Measurements from ENCODE around the gene AGER.

Gene AGER

DNA sequence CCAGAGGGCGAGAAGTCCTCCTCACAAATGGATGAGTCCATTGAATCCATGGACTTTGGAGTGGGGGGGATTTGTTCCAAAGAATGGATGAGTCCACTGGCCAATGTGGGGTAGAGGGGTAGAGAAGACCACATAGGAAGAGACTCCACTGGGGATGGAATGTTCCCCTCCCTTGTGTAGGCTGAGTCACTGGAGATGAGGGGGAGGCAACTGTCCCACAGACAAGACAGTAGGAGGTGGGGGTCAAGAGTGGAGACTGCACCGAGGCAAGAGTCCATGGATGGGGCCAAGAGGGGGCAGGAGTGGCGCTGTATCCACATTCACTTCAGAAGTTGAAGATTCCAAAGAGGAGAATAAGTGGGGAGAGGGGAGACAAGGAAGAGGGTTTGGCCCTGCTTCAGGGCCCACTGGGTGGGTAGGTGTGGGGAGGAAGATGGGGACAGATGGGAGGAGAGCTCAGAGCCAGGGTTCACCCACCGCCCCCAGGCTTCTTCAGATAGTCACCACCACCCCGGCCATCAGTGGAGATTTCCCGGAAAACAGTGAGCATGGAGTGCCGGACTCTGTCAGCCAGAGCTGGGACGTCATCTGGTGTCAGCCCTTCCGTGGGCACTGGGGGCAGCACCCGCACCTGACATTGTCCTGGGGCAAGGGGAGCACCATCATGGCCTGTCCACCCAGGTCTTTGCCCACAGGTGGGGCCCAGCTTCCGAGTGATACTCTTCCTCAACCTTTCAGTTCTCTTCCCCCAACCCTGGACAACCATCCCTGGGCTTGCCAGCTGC, 15.1 kb downstream of the AGER start:
- no peak for DNase-seq (ENCODE audit: low read depth)

DNA sequence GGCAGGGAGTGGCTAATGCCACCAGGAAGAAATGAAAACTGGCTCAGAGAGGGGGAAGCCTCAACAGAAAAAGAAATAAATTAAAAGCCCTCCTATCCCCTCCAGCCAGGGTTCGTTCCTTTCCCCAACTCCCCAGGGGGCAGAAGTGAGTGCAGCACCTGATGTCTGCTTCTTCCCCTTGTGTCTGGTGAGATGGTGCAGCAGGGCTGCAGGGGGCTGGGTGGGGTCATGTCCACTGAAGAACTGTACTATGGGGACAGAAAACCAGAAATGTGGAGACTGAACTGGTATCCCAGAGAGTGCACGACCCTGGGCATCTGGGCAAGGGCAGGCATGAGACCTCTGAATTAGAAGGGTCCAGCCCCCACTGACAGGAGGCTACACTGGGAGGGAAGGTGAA, 15.7 kb downstream of the AGER start:
- no peak for DNase-seq (ENCODE audit: low read depth)

DNA sequence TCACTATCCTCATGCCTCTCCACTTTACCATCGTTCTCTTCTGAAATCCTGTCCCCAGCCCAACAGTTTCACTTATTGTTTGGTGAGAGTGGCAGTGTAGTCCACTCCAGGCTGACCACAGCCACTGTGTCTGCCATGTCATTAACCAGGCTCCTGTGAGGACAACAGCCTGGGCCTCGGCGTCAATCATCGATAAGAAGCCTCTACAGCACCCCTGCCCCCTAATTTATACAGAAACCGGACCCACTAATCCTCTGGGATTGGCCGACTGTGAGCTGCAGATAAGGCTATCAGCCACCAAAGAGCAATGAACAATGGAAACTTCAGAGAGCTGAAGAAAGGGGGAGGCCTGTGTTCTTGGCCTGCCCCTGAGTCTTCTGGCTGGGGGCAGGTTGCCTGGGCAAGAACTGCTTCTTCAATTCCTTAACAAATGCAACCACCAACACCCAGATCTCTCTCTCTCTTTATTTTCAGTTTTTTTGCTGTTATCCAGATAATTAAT, 16.2 kb downstream of the AGER start:
- no peak for DNase-seq (ENCODE audit: low read depth)

DNA sequence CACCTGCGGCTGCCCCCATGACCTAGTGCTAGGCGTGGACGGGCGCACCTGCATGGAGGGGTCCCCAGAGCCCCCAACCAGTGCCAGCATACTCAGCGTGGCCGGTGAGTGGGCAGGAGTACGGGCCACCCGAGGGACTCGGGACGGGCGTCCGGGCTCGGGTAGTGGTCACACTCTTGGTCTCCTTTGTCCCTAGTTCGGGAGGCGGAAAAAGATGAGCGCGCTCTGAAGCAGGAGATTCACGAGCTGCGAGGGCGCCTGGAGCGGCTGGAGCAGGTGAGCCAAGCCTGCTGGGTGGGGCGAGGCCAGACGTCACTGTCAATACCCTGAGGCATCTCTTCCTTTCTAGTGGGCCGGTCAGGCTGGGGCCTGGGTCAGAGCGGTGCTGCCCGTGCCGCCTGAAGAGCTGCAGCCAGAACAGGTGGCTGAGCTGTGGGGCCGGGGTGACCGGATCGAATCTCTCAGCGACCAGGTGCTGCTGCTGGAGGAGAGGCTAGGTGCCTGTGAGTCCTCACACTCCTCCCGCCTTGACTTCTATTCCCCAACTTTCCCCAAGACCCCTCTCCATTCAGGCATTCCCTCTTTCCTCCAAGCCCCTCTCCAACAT, 16.8 kb downstream of the AGER start:
- DNase-seq (ENCODE audit: low read depth): no peak

DNA sequence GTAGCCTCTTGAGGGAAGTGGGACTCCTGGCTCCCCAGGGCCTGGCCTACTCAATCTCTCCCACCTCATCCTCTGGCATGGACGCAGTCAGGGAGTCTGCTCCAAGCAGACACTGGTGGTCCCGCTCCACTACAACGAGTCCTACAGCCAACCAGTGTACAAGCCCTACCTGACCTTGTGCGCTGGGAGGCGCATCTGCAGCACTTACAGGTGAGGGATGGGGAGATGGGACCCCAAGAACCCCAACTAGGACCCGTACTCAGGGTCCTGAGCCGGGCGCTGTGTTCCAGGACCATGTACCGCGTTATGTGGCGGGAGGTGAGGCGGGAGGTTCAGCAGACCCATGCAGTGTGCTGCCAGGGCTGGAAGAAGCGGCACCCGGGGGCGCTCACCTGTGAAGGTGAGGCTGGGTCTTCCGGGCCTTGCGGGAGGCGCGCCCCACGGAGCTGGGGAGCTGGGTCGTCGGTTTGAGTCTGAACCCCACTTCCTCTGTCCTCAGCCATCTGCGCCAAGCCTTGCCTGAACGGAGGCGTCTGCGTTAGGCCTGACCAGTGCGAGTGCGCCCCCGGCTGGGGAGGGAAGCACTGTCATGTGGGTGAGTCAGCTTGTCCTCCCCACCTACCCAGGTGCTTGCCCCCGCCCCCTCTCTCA, 17.5 kb downstream of the AGER start:
- DNase-seq (ENCODE audit: low read depth): no peak

DNA sequence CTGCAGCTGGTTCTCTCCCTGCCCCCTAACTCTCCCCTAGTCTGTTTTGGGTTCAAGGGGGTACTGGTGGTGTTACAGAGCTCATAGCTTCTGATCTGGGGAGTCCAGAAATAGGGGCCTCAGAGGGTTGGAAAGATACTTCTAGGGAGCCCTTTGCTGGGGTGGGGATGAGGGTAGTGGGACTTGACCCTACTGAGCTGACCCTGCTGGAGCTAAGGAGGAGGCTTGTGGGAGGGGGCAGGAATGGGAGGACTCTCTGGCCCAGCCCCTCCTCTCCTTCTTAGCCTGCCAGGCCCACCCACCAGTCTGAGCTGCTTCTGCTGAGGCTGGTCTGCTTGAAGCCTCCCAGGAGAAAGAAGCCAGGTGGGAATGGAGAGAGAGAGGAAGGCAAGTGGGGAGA, 19.8 kb downstream of the AGER start, which contains the start of gene EGFL8:
Gene EGFL8, plus strand, starts transcription at position 301 of the 400 bp plus-strand sequence. CDS start 1,571 bp downstream, outside the sequence.
- no peak for DNase-seq (ENCODE audit: low read depth)

DNA sequence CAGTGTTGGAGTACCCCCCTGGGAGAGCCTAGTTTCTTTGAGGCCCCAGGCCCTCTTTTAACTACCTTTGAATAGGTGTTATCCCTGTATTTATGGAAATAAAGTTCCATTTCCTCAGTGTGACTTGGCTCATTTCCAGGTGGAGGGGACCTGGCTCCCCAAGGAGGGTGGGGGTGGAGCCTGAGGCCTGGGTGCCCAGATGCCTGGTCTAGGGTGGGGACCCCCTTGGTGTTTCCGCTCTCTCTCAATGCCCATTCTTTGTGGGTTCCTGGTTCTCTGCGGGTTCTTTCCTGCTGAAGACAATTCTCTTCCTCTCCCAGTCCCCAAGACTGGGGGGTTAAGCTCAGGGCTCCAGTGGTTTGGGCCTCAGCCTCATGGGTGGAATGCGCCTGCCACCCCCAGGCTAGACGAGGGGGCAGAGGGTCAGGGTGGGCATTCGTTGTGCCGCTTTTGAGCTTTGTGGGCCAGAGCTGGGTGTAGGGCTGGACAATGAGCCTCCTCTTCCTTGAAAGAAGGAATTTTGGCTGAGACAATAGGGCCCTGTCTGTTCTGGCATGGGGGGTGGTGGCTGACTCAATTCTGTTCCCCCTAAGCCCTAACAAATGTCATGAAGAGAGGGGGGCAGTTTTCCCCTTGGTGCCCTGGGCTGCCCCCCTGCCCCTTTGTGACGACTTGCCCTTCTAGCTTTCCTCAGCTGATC, 20.3 kb downstream of the AGER start:
- DNase-seq (ENCODE audit: low read depth): no peak

DNA sequence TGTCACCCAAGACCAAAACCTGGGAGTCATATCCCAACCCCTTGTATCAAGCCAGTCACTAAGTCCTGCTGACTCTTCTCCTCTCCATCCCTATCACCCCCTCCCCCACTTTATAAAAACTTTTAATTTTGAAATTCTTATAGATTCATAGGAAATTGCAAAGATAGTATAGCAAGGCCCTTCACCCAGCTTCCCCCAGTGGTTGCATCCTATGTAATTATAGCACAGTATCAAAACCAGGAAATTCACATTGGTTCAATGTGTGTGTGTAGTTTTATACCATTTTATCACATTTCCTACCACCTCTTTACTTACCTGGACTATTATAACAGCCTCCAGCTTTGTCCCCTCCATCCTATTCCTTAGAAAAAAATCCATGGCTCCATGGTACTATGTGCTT, 26.0 kb downstream of the AGER start:
- DNase-seq (ENCODE audit: low read depth): no peak

DNA sequence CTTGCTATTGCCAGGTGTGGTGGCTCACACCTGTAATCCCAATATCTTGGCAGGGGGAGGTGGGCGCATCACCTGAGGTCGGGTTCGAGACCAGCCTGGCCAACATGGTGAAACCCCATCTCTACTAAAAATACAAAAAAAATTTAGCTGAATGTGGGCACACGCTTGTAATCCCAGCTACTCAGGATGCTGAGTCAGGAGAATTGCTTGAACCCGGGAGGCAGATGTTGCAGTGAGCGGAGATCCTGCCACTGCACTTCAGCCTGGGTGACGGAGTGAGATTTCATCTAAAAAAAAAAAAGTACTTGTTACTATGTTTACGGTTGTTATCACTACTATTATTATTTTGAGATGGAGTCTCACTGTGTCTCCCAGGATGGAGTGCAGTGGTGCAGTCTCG, 27.2 kb downstream of the AGER start:
- no peak for DNase-seq (ENCODE audit: low read depth)

DNA sequence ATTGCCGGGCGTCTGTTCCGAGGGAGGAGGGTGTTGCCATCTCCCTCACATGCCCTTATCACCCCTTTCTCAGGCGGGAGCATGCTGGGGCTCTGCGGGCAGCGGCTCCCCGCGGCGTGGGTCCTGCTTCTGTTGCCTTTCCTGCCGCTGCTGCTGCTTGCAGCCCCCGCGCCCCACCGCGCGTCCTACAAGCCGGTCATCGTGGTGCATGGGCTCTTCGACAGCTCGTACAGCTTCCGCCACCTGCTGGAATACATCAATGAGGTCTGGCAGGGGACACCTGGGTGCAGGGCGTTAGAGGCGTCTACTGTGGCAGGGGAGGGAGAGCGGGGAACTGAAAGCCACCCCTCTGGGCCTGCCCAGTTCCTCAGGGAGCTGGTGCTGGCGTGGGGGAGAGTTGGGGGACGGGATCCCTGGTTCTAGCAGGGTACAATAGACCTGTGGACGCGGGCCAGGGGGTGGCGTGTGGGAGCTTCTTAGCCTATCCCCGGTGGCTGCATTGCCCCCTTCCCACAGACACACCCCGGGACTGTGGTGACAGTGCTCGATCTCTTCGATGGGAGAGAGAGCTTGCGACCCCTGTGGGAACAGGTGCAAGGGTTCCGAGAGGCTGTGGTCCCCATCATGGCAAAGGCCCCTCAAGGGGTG, 29.4 kb downstream of the AGER start:
- peak; percentile 42 for DNase-seq (ENCODE audit: low read depth)

DNA sequence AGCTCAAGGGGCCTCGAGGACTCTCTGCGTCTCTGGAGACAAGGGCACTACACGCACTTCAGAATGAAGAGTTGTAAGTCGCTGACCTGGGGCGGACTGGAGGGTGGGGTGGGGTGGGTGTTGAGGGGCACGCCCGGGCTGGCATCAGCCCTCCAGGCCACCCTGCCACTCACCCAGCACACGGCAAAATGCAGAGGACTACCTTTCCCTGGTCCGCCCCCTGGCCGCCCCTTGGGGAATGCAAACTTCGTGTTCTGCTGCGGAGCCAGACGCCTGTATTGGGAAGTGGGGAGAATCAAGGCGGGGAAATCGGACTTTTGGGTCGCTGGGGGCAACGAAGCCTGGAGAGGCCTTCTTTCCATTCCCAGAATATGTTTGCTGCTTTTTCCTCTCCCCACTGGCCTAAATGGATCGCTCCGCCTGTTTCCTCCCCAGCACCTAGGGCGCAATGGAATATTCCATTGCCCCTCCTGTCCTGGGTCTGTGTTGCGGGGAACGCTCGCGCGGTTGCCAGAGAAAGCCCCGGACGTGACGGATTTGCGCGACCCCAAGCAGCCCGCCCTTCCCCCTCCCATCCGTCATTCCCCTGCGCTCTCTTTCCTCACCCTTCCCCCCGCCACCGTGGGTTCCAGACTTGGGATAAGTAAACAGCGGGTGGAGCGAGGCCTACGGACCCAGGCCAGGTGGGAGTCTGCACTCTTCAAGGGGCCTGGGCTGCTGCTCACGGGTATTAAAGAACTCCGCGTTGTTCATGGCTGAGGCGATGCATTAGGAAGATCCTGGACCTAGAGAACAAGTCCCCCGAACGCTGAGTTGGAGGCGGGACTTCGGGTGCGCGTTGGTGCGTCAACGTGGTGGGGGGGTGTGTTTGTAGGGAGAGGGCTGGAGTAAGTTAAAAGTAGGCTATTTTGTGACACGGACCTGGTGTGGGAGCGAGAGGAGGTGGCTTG, 30.2 kb downstream of the AGER start, which contains the start of gene PPT2:
Gene PPT2, plus strand, starts transcription at position 578 of the 950 bp plus-strand sequence. CDS start 454 bp downstream, outside the sequence.
- peak; percentile 47 for DNase-seq (ENCODE audit: low read depth)

DNA sequence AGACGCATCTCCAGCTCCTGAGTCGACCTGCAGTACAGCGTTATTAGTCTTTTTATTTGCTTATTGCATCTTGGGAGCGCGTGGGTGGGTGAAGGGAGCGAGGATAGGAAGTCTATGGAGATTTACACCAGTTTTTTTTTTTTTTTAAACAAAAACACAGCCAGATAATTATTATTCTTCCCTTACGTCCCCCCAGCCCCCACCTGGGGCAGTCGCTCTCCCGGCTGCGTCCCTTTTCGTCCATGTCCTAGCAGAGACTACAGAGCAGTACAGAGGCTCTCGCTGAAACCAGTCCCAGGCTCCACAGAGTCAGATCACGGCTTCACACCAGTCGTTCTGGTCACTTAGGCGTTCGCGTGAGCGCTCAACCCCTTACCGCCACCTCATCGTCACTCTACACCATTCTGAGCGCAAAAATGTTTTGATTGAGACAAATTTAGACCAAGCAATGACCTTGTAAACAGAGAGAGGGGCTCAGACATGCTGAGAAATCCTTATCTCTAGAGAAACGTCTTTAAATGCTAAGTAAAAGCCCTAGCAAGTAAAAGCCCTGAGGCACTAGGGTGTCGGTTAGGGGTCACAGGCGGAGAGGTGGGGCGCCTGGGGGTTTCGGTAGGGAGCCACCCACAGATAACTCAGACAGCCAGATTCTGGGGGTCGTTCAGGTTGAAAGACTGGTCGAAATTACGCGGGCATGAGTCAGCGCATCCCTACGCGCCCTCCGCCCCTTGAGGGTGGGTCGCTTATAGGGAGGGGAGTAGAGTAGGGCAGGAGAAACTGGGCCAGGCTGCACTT, 31.1 kb downstream of the AGER start:
- no peak for DNase-seq (ENCODE audit: low read depth)

DNA sequence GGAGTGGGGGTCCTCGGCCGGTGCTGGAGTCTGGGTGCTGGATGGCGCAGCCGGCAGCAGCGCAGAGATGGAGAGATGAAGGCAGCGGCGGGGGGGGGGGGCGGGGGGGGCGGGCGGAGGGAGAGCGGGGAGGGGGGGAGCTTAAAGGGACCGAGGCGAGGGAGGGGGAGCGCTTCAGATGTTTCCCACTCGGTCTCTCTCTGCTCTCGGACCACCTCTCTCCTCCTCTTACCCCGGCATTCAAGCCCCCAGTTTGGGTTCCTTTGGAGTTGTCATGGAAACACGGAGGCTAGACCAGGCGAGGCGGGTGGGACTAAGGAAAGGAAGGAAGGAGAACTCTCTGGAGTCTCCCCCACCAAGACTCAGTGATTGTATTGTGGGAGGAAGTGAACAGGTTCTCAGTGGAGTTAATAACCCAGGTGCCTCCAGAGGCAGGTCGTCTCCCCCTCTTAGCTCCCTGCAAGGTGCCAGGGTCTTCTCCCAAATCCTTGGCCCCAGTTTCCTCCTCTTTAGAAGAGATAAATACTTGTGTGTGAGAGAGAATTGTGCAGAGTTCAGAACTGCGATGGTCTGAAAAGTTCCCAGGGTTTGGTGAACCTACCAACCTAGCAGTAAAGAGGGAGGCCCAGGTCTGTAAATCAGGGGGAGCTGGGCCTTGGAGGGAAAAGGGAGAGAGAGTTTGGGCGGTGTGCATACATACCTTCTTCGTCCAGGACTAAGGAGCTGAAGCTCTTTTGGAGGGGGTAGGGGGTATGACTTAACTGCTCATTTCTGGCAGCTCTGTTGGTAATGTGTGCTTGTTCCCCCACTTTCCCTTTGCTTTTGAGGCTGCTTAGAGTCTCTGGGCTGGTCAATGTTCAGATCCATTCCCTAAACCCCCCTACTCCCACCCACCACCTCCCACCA, 31.9 kb downstream of the AGER start, which contains the start of gene PRRT1:
Gene PRRT1, minus strand, starts transcription at position 77 of the 906 bp plus-strand sequence. CDS start 112 bp downstream, outside the sequence.
- no peak for DNase-seq (ENCODE audit: low read depth)

DNA sequence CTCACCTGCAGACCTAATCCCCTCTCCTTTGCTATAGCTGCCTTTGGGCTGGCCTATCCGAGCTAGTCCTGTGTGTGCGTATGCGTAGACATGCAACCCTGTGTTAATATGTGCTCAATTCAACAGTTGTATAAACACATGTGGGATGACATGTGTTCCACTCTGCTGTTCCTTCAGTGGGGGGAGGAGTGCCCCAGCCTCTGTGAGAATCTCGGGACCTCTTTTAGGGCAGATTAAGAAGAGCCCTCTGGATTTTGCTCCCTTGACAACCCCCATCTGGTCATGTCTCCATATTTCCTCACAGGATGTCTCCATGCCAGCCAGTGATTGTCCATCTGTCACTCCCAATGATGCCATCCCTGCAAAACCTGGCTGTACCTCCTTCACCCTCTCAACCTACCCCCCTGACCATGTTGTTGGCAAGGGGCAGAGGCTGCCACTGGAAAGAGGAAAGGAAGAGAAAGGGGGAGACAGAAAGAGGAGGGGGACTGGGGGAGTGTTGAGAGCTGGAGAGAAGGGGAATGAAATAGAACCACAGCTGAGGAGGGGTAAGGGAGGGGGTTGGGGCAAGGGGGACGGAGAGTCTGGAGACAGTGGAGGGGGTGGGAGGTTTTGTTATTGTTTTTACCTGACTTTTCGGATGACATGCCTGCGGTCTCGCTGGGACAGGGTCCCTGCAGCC, 32.7 kb downstream of the AGER start:
- no peak for DNase-seq (ENCODE audit: low read depth)

DNA sequence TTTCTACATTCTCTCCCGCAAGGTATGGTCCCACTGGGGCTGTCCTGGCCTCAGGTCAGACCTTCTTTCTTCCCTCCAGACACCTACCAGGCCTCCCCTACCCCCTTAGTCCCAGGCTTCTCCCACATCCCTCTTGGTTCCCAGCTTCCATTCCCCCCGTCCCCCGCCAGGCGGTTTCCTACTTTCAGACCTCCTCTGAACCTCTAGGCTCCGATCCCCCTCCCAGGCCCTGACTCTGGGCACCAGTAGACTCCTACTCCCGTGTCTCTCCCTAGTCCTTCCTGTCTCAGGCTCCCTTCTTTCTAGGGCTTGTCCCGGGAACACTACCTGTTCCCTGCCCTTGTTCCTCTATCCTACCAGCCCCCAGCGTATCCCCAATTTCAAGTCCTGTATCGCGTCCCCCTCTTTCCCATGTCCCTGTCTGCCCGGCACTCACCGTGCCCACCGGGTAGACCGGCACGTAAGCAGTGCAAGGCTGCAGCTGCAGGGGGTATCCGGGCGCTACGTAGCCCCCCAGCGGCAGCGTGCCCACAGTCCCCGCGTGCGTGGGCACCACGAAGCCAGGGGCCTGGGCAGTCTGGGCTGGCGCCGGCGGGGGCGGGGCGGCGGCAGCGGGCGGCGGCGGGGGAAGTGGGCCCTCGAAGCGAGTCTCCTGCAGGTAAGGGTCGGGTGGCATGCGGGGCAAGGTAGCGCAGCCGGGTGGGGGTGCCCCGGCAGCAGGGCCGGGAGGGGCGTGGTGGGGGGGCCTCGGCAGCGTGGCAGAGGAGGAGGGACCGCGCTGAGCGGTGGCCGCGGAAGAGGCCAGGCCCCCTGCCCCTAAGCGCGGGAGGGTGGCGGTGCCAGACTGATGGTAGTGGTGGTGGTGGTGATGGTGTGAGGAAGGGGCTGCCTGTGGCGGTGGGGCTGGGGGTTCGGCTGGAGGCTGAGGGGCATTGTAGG, 33.9 kb downstream of the AGER start:
- no peak for DNase-seq (ENCODE audit: low read depth)

DNA sequence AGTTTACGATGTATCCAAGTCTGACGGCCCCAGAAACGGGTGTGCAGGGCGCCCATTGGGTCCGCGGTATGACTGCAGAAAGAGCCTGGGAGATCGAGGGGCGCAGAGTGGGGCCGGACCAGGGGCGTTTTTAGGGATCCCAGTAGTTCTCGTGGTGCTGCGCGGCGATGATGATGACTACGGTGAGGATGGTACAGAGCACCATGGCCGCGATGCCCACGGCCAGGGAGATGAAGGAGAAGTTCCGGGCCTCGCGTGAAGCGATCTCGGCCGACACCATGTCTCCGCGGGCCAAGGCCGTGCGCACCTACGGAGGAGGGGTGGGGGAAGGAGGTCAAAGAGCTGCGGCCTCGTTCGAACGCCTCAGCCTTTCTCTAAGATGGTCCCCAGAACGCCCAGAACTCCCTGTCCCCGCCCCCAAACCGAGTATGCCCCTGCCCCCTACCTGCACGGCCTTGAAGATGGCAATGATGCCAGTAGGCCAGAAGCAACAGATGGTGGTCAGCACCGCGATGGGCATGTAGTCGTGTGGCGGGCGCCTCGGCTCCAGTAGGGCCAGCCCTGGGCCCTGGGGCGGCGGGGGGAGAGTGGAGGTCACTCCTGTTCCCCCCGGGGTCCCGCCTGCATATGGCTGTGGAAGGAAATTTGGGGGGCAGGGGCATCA, 34.8 kb downstream of the AGER start:
- no peak for DNase-seq (ENCODE audit: low read depth)

Measured in stimulated activated CD4-positive, alpha-beta T cell treated with anti-CD3 and anti-CD28 coated beads, Interleukin-2, amount 100 ng/mL, for 4 hours (primary cell).